Mammary epithelial cell (primary cell): ENCODE results near the gene NR2F2.

Experiments used
- EZH2 ChIP-seq: IDR thresholded peaks from 2 replicates; pipeline ENCODE4 v1.6.1; 2012; ENCODE audit warnings: low read length, inconsistent platforms, borderline replicate concordance
- TF ChIP-seq, protein P1 (sequence below), 2 donors: IDR thresholded peaks in 1 of 2; conservative IDR thresholded peaks in 1 of 2; 2 replicates each; pipeline ENCODE4 v1.5.1; 2011 to 2012; ENCODE audit warnings: inconsistent platforms in 2 of 2, low read length in 2 of 2, mild to moderate bottlenecking in 2 of 2, control low read depth in 1 of 2, low read depth in 1 of 2; ENCODE audit not compliant: insufficient read depth in 1 of 2; ENCODE audit errors: extremely low read depth in 1 of 2

DNA sequence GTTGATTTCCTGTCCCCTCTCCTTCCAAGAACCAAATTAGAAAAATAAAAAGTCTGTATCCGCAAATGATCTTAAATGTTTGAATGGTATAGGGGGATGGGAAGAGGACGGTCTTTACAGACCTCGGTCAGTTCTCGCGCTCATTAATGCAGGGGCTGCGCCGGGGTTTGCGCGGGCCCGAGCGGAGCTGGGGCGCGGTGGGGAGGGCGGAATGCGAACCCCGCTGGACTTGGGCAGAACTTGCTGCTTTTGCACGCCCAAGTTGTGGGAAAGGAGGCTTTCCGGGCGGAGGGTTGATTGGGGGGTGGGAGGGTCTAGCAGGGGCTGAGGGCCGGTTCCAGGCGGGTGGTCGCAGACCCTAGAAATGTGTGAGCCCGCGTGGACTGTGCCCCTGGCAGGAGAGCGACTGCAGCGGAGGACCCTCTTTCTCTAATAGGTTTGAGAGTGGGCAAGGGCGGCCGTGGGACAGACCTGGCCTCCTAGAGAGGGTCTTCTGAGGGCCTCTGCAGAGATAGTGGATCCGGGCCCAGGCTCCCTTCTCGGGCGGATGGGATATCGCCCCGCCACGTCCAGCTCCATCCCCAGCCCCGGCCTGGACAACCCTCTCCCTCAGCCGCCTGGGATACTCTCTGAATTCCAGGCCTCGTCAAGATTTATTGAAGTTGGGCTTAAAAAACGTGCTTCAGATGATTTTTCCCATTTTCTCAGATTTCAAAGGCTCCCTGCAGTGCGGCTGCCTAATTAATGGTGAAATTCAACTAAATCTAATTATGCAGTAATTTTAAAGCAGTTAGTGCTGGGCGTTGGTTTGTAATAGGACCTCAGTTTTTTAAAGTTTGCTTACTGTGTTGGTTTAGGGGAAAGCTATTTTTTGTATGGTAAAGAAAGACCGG is 11.3 kb downstream of the NR2F2 start:
- TF ChIP-seq, protein P1, sequence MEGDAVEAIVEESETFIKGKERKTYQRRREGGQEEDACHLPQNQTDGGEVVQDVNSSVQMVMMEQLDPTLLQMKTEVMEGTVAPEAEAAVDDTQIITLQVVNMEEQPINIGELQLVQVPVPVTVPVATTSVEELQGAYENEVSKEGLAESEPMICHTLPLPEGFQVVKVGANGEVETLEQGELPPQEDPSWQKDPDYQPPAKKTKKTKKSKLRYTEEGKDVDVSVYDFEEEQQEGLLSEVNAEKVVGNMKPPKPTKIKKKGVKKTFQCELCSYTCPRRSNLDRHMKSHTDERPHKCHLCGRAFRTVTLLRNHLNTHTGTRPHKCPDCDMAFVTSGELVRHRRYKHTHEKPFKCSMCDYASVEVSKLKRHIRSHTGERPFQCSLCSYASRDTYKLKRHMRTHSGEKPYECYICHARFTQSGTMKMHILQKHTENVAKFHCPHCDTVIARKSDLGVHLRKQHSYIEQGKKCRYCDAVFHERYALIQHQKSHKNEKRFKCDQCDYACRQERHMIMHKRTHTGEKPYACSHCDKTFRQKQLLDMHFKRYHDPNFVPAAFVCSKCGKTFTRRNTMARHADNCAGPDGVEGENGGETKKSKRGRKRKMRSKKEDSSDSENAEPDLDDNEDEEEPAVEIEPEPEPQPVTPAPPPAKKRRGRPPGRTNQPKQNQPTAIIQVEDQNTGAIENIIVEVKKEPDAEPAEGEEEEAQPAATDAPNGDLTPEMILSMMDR (conservative IDR thresholded peaks at IDR 0.05 in 1 of 2, IDR thresholded peaks at IDR 0.05 in 1 of 2; ENCODE audit: extremely low read depth in 1 of 2, insufficient read depth in 1 of 2, low read depth in 1 of 2, low read length in 2 of 2) = no peak
- no peak for TF ChIP-seq EZH2
